Esophagus squamous epithelium (tissue), 5 donors: Measurements from ENCODE around the gene NEO1. TPM values are rescaled to one million over a fixed set of nuclear protein-coding genes. Genes with fewer than 3 reads are reported as not detected.
A peak's percentile ranks its signal among the peaks of the same experiment; 100 is the strongest.

ENCODE experiments used
- DNase-seq: peaks from one replicate; lab custom pipeline; 2025; lab: John Stamatoyannopoulos, UW
- H3K27ac ChIP-seq, 4 donors: fragments of 200-600 bp; sonication (generic); one replicate each; pipeline ENCODE4 v1.5.1; 2016 to 2019; ENCODE audit warnings: mild to moderate bottlenecking in 1 of 4
- H3K27me3 ChIP-seq, 4 donors: fragments of 200-600 bp; sonication (generic); 1 replicate in 3 of 4; 2 replicates in 1 of 4; pipeline versions ENCODE4 v1.5.1 to v1.6.0; 2017 to 2021; ENCODE audit warnings: antibody characterized with exemption in 1 of 4
- H3K36me3 ChIP-seq, 3 donors: fragments of 200-600 bp; sonication (generic); one replicate each; pipeline ENCODE4 v1.5.1; 2016 to 2019
- H3K4me1 ChIP-seq, 3 donors: fragments of 200-600 bp; sonication (generic); one replicate each; pipeline ENCODE4 v1.5.1; 2017 to 2019
- H3K4me3 ChIP-seq, 4 donors: fragments of 200-600 bp; sonication (generic); 1 replicate in 3 of 4; 2 replicates in 1 of 4; pipeline ENCODE4 v1.5.1; 2016 to 2019; ENCODE audit warnings: mild to moderate bottlenecking in 2 of 4, moderate library complexity in 1 of 4
- H3K9me3 ChIP-seq, 3 donors: fragments of 200-600 bp; sonication (generic); one replicate each; pipeline ENCODE4 v1.5.1; 2016 to 2019
- CTCF ChIP-seq, 6 experiments: fragments of 450-650 bp in 4 of 6; fragments of 200-600 bp in 2 of 6; sonication (generic) in 2 of 6; IDR thresholded peaks; one replicate each; pipeline ENCODE4 v1.5.1; 2016 to 2019; ENCODE audit warnings: antibody characterized with exemption in 6 of 6, mild to moderate bottlenecking in 4 of 6, moderate library complexity in 4 of 6
- POLR2A ChIP-seq, 4 donors: fragments of 450-650 bp; IDR thresholded peaks; one replicate each; pipeline ENCODE4 v1.6.1; 2017; ENCODE audit warnings: antibody characterized with exemption in 4 of 4, mild to moderate bottlenecking in 4 of 4, moderate library complexity in 3 of 4
- WGBS, 2 donors: methylation state at CpG; one replicate each; pipeline ENCODE4 v1.1.5; 2018; 5-methylcytosine and 5-hydroxymethylcytosine counted together
- intact Hi-C: fragments of 100-400 bp; cut with DNase I; formaldehyde crosslinking; loops from one replicate; pipeline ENCODE4 v1.15.0; 2022
- total RNA-seq, 4 donors: library from RNA; depleted of rRNA; stranded (reverse); fragments of >200 nt; gene quantifications; one replicate each; pipeline ENCODE4 v1.1.0, GENCODE V29; 2016
- donor health status: DM: yes; HTN: yes; CAD: no.

The NEO1 gene
- total RNA-seq, 4 donors from 2014 or later: 9.2 to 32.0 (median 15.0) TPM

GRCh38 chr15:73231661-73232419, 179.6 kb downstream of the NEO1 start:
- Histone ChIP-seq H3K4me3 (no peak overlapping the region), H3K27ac (no peak overlapping the region), H3K4me1 (no peaks in the 10 kb centered on the region), H3K27me3 (no peaks in the 10 kb centered on the region), H3K36me3 (peaks cover 0 to 11% (median 0%) of the 10 kb centered on the region in 3 donors), H3K9me3 (no peaks in the 10 kb centered on the region)
- intact Hi-C loops: no loop called here
- no peak for DNase-seq
- TF ChIP-seq POLR2A (IDR thresholded peaks at IDR 0.05): no peak
- TF ChIP-seq CTCF (IDR thresholded peaks at IDR 0.05): no peak
- 16 to 40% methylated on average over 1 to 2 of the region's 2 CpGs for WGBS, 2 donors

DNA sequence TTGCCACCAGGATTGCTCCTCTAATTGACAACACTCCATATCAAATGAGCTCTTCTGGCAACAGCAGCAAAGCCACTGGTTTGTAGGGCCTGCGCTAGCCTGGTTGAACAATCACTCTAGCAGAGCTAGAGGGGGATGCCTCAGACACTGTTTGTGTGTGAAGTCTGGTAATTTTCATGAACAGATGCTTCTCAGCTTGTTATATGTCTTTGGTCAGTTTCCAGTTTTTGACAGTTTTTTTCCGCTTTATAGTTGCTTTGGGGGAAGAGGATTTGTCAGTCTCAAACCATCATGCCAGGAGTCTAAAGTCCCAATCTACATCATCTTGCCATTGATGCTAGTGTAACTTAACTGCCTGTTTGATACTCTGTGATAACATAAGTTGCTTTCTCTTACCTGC, 180.5 kb downstream of the NEO1 start:
- Histone ChIP-seq H3K27ac (no peak overlapping the region), H3K9me3 (no peaks in the 10 kb centered on the region), H3K4me3 (no peak overlapping the region), H3K27me3 (no peaks in the 10 kb centered on the region), H3K4me1 (no peaks in the 10 kb centered on the region), H3K36me3 (peaks cover 0 to 19% (median 0%) of the 10 kb centered on the region in 3 donors)
- whole genome bisulfite sequencing, 2 donors: 92 to 96% methylated on average over 1 to 2 of the region's 2 CpGs
- no peak for DNase-seq
- intact Hi-C loops: no loop called here
- TF ChIP-seq POLR2A (IDR thresholded peaks at IDR 0.05) (no peak), CTCF (IDR thresholded peaks at IDR 0.05) (no peak)

GRCh38 chr15:73233623-73234022, 181.4 kb downstream of the NEO1 start:
- intact Hi-C loops: no loop called here
- DNase-seq: no peak

DNA sequence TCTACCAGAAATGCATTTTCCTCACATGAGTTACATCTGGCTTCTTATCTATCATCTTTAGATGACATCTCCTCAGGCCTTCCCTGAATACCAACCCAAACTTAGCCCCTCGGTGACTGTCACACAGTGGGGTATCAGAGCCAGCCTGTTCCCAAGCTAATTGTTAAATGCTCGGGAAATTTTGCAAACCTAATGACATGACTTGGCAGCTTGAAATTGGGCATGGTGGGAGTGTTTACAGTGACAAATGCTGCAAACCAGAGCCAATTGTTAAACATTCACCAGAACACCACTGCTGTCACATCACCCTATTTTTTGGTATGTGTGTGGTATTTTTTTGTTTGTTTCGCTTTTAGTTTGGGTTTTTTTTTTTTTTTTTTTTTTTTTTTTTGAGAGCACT, 185.6 kb downstream of the NEO1 start:
- TF ChIP-seq CTCF (IDR thresholded peaks at IDR 0.05) (no peak), POLR2A (IDR thresholded peaks at IDR 0.05) (no peak)
- Histone ChIP-seq H3K4me3 (no peak overlapping the region), H3K36me3 (peaks cover 0 to 19% (median 0%) of the 10 kb centered on the region in 3 donors), H3K4me1 (no peaks in the 10 kb centered on the region), H3K27me3 (no peaks in the 10 kb centered on the region), H3K27ac (no peak overlapping the region), H3K9me3 (no peaks in the 10 kb centered on the region)
- intact Hi-C loops: no loop called here
- 43 to 53% methylated on average over 3 of the region's 3 CpGs for whole genome bisulfite sequencing, 2 donors
- DNase-seq: no peak

More at GRCh38 chr15:73233623-73234022, 181.4 kb downstream of the NEO1 start:
- WGBS, 2 donors: 88 to 91% methylated on average over 5 of the region's 5 CpGs
- Histone ChIP-seq H3K4me1 (no peaks in the 10 kb centered on the region), H3K27ac (no peak overlapping the region), H3K27me3 (no peaks in the 10 kb centered on the region), H3K4me3 (no peak overlapping the region), H3K36me3 (peaks cover 0 to 19% (median 0%) of the 10 kb centered on the region in 3 donors), H3K9me3 (no peaks in the 10 kb centered on the region)
- TF ChIP-seq POLR2A (IDR thresholded peaks at IDR 0.05) (no peak), CTCF (IDR thresholded peaks at IDR 0.05) (no peak)

DNA sequence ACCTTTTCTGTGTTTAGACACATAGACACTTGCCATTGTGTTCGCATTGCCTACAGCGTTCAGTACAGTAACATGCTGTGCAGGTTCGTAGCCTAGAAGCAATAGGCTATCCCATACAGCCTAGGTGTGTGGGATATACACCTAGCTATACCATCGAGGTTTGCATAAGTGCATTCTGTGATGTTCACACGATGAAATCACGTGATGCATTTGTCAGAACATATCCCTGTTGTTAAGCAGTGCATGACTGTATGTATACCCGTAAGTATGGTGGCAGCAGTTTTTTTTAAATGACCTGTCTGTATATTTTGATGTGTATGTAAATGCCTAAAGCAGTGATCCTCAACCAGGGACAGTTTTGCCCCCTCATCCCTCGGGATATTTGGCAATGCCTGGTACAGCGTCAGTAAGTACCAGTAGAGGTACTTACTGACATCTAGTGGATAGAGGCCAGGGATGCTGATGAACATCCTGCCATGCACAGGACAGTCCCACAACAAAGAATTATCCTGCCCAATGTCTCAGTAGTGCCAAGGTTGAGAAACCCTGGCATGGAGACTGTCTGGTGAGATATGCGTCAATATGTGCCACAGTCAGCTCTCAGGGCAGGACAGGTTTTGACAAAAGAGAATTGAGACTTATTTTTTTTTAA, 187.4 kb downstream of the NEO1 start:
- H3K4me1 ChIP-seq: no peaks in the 10 kb centered on the region
- WGBS, 2 donors: 70 to 71% methylated on average over 9 to 10 of the region's 10 CpGs
- no peaks in the 10 kb centered on the region for H3K27me3 ChIP-seq
- no peaks in the 10 kb centered on the region for H3K9me3 ChIP-seq
- peak in 1 of 6 experiments; percentile 27 for TF ChIP-seq CTCF (IDR thresholded peaks at IDR 0.05)
- no peak for TF ChIP-seq POLR2A (IDR thresholded peaks at IDR 0.05)
- H3K36me3 ChIP-seq: peaks cover 0 to 26% (median 0%) of the 10 kb centered on the region in 3 donors
- H3K4me3 ChIP-seq: no peak overlapping the region
- no peak overlapping the region for H3K27ac ChIP-seq
- intact Hi-C loops: no loop called here
- DNase-seq: no peak
